Psoas muscle (tissue), 8 donors: Measurements from ENCODE around the gene MGLL. TPM values are rescaled to one million over a fixed set of nuclear protein-coding genes. Genes with fewer than 3 reads are reported as not detected.

ENCODE experiments used
- ATAC-seq, 4 donors: fragments of 200-7000 bp; cut with Tn5 transposase; one replicate each; pipeline ENCODE4 v1.9.1; 2020; ENCODE audit warnings: moderate library complexity in 3 of 4, mild to moderate bottlenecking in 2 of 4
- DNase-seq, 2 donors: peaks; one replicate each; pipeline ENCODE4 v3.0.0-alpha.2; 2020
- H3K27ac ChIP-seq: fragments of 200-600 bp; one replicate; pipeline ENCODE4 v1.8.0; 2022
- H3K27me3 ChIP-seq, 3 donors: fragments of 200-600 bp in 1 of 3; one replicate each; pipeline versions ENCODE4 v1.6.1 to v1.8.0; 2013 to 2022; ENCODE audit warnings: low read length in 2 of 3, mild to moderate bottlenecking in 2 of 3, moderate library complexity in 1 of 3; ENCODE audit not compliant: insufficient read depth in 3 of 3
- H3K36me3 ChIP-seq, 2 donors: fragments of 200-600 bp in 1 of 2; one replicate each; pipeline versions ENCODE4 v1.6.1 to v1.8.0; 2013 to 2022; ENCODE audit warnings: low read depth in 1 of 2, mild to moderate bottlenecking in 1 of 2, moderate library complexity in 1 of 2; ENCODE audit not compliant: insufficient read depth in 1 of 2
- H3K4me1 ChIP-seq: fragments of 200-600 bp; one replicate; pipeline ENCODE4 v1.8.0; 2022
- H3K4me3 ChIP-seq: fragments of 200-600 bp; one replicate; pipeline ENCODE4 v1.8.0; 2022; ENCODE audit warnings: mild to moderate bottlenecking
- H3K9me3 ChIP-seq: fragments of 200-600 bp; one replicate; pipeline ENCODE4 v1.8.0; 2022
- WGBS, 3 donors: extraction: QIAGEN DNeasy Blood & Tissue Kit; methylation state at CpG; one replicate each; pipeline versions ENCODE4 v1.1.6 to v1.1.7; 2013; 5-methylcytosine and 5-hydroxymethylcytosine counted together
- intact Hi-C, 2 donors: fragments of 100-400 bp; cut with DNase I; formaldehyde crosslinking; loops; one replicate each; pipeline versions ENCODE4 v1.11.0 to v1.14.2; 2022
- long read RNA-seq, 2 donors: library from polyadenylated mRNA; unstranded; transcript quantifications; one replicate each; pipeline ENCODE4 v2.0.0, GENCODE V29; 2021
- polyA plus RNA-seq, 3 donors: library from polyadenylated mRNA; stranded (reverse); fragments of 200-250 nt; gene quantifications; one replicate each; pipeline ENCODE4 v1.2.3, GENCODE V29; 2013
- total RNA-seq, 4 donors: library from RNA; stranded (reverse); fragmentation: NEBNext Ultra II Directional in 2 of 4; extraction: Animal tissue kit (Norgen Biotek cat#: 25700) in 2 of 4; gene quantifications; one replicate each; pipeline versions ENCODE4 v1.2.1 to v1.2.4, GENCODE V29; 2021 to 2023
- TF ChIP-seq, protein P1 (sequence below): fragments of 200-600 bp; IDR thresholded peaks from one replicate; pipeline ENCODE4 v1.8.0; 2022; ENCODE audit warnings: antibody characterized with exemption
- donor health status: healthy with polysubstance abuse.
- donor health status: DM: no; HTN: no; CAD: no; lungs with moderate emphysema.
- donor health status: Bipolar disorder and iron deficiency.
- donor health status: healthy.
- donor health status: DM: yes; HTN: yes; CAD: no.
- donor health status: DM: no; HTN: no; CAD: no.
- donor health status: DM: no; HTN: no; CAD: no.
- donor health status: DM: yes; HTN: yes; CAD: no.

The MGLL gene
- total RNA-seq (10 to 100 TPM; 53.7 to 85.6 (median 63.2) TPM), polyA plus RNA-seq (10 to 100 TPM; 32.8 to 64.9 (median 47.5) TPM)
- long read RNA-seq, donor 1, full-length matches to known transcripts = 44 of 77 reads
- long read RNA-seq, donor 1, partial matches to known transcripts = 5 of 77 reads
- long read RNA-seq, donor 1, other reads (novel, unspliced or antisense) = 28 of 77 reads
- long read RNA-seq, donor 2, full-length matches to known transcripts = 94 of 171 reads
- long read RNA-seq, donor 2, partial matches to known transcripts = 2 of 171 reads
- long read RNA-seq, donor 2, other reads (novel, unspliced or antisense) = 75 of 171 reads

DNA sequence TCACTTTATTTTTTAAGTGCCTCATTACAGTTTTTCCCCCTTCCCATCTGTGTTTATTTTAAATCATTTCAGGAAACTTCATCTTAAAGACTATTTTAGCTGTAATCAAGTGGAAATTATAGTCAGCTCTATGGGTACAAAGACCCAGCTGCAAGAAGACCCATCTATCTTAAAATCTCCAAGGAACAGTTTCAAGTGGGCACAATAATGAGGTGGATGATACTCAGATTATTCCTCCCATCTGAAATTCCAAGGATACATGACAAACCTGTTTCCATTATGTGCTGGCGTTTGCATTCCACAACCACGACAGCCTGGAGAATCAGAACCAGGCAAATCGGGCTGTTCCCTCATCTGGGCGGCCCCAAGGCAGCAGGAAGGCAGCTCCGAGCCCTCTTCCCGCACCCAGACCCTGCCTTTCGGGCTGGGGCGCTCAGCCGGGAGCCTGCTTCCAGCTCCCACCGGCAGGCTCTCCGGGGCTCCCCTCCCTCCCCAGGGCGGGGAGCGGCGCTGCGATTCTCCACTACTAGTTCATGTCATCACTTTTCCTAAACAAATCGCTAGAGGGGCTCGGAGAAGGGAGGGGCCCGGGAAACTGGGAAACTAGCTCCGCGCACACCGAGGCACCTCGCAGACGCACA lies at the start of gene MGLL:
MGLL (minus strand) TSS at position 475 of the 641 bp plus-strand sequence; CDS start at position 278, 197 bp downstream.
- ATAC-seq (peak; percentile 16 to 48 (median 22)), DNase-seq (peak; percentile 55 to 63)
- peak within 1 kb of the TSS; percentile 91 for H3K4me3 ChIP-seq
- H3K4me1 ChIP-seq = peaks cover 36% of the 10 kb centered on the region
- no peaks in the 10 kb centered on the region for H3K27me3 ChIP-seq
- H3K9me3 ChIP-seq = no peaks in the 10 kb centered on the region
- H3K27ac ChIP-seq = peak within 1 kb of the TSS; percentile 93
- WGBS, 3 donors = 1 to 4% (median 2%) methylated on average over 23 of the region's 23 CpGs
- intact Hi-C loops = loop anchor here (5.0 kb wide), 5 partner anchors 35 to 150 kb away; partner anchors contain the start of genes ABTB1 (in 1 of the 2) and KBTBD12 (in 1 of the 2)
- TF ChIP-seq, protein P1, sequence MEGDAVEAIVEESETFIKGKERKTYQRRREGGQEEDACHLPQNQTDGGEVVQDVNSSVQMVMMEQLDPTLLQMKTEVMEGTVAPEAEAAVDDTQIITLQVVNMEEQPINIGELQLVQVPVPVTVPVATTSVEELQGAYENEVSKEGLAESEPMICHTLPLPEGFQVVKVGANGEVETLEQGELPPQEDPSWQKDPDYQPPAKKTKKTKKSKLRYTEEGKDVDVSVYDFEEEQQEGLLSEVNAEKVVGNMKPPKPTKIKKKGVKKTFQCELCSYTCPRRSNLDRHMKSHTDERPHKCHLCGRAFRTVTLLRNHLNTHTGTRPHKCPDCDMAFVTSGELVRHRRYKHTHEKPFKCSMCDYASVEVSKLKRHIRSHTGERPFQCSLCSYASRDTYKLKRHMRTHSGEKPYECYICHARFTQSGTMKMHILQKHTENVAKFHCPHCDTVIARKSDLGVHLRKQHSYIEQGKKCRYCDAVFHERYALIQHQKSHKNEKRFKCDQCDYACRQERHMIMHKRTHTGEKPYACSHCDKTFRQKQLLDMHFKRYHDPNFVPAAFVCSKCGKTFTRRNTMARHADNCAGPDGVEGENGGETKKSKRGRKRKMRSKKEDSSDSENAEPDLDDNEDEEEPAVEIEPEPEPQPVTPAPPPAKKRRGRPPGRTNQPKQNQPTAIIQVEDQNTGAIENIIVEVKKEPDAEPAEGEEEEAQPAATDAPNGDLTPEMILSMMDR = no peak
- H3K36me3 ChIP-seq = no peaks in the 10 kb centered on the region

DNA sequence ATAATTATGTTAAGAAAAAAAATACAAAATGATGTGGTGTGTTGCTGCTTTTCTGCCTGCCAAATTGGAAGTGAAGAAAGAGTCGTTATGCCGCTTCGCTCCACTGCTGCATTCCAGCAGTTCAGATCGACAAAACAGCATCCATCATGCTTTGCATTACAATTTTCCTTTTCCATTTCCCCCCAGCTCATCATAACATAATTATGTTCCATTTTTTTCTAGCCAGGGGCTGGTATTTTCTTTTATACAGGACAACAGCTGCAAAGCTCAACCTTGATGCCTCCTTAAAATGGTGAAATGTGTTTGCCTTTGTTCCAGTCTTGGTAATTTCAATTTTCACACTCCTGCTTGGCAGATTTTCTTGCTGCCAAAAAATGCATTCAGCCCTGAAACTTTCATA lies 47.8 kb upstream of the MGLL start:
- H3K9me3 ChIP-seq = no peaks in the 10 kb centered on the region
- H3K27me3 ChIP-seq = no peaks in the 10 kb centered on the region
- no peak overlapping the region for H3K27ac ChIP-seq
- ATAC-seq (no peak), DNase-seq (no peak)
- 35 to 54% (median 49%) methylated on average over 4 of the region's 4 CpGs for WGBS, 3 donors
- no peak overlapping the region for H3K4me3 ChIP-seq
- no peaks in the 10 kb centered on the region for H3K36me3 ChIP-seq
- no peaks in the 10 kb centered on the region for H3K4me1 ChIP-seq
- intact Hi-C loops = no loop called here
- TF ChIP-seq, protein P1 = no peak

DNA sequence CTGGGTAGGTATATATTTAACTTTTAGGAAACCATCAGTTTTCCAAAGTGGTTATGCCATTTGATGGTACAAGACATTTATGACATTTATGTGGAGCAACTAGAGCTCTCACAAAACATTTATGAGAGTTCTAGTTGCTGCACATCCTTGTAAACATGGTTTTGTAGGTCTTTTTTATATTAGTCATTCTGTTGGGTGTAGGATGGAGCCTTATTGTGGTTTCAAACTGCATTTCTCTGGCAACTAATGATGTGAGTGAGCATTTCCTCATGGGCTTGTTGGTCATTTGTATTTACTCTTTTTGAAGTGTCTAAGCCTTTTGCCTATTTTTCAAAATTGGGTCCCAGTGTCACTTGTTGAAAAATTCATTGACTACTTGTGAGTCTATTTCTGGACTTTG lies 45.7 kb upstream of the MGLL start:
- DNase-seq = no peak
- no peaks in the 10 kb centered on the region for H3K9me3 ChIP-seq
- no peak overlapping the region for H3K4me3 ChIP-seq
- TF ChIP-seq, protein P1 = no peak
- ATAC-seq = no peak
- no peaks in the 10 kb centered on the region for H3K36me3 ChIP-seq
- H3K27ac ChIP-seq = no peak overlapping the region
- H3K4me1 ChIP-seq = no peaks in the 10 kb centered on the region
- intact Hi-C loops = no loop called here
- no peaks in the 10 kb centered on the region for H3K27me3 ChIP-seq

DNA sequence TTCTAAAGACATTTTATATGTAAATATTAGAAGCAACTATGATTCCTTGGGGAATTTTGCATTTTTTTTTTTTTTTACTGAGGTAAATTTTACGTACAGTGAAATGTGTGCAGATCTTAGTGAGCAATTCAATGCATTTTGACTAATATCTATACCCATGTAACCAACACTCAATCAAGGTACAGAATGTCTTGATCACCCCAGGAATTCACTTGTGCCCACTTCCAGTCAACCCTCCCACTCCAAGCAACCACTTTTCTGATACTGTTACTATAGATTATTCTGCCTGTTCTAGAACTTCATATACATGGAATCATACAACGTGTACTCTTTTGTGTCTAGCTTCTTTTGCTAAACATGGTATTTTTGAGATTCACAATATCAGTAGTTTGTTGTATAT lies 45.1 kb upstream of the MGLL start:
- ATAC-seq = no peak
- H3K4me1 ChIP-seq = no peaks in the 10 kb centered on the region
- no peaks in the 10 kb centered on the region for H3K27me3 ChIP-seq
- no peak overlapping the region for H3K27ac ChIP-seq
- no peak for DNase-seq
- H3K36me3 ChIP-seq = no peaks in the 10 kb centered on the region
- H3K4me3 ChIP-seq = no peak overlapping the region
- no peaks in the 10 kb centered on the region for H3K9me3 ChIP-seq
- 90 to 97% (median 94%) methylated on average over 2 of the region's 2 CpGs for WGBS, 3 donors
- TF ChIP-seq, protein P1 = no peak
- intact Hi-C loops = no loop called here
